GM21737 (cell line): ENCODE data around the gene NTM.

Experiments
- ATAC-seq: cut with Tn5 transposase; IDR thresholded peaks from one replicate; pipeline ENCODE4 v1.9.1; 2021; ENCODE audit warnings: mild to moderate bottlenecking, moderate library complexity; ENCODE audit not compliant: unreplicated experiment

The NTM gene

DNA sequence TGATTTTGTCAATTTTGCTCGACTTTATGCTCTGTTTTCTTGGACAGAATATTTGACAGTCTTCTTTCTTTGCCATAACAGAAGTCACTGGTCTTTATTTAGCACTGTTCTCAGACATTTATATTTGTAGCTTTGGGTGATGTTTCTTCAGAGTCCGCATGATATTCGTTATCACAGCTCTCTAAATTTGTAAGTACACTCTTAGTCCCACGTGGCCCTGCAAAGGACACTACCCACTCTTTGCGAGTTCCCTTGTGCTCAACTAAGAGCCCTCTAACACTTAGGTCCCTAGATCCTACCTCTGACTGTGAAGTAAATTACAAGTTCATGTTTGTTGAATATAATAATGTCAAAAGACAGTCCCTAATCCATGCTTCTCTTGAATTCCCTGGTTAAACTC, 651.9 kb downstream of the NTM start:
- ATAC-seq = no peak

DNA sequence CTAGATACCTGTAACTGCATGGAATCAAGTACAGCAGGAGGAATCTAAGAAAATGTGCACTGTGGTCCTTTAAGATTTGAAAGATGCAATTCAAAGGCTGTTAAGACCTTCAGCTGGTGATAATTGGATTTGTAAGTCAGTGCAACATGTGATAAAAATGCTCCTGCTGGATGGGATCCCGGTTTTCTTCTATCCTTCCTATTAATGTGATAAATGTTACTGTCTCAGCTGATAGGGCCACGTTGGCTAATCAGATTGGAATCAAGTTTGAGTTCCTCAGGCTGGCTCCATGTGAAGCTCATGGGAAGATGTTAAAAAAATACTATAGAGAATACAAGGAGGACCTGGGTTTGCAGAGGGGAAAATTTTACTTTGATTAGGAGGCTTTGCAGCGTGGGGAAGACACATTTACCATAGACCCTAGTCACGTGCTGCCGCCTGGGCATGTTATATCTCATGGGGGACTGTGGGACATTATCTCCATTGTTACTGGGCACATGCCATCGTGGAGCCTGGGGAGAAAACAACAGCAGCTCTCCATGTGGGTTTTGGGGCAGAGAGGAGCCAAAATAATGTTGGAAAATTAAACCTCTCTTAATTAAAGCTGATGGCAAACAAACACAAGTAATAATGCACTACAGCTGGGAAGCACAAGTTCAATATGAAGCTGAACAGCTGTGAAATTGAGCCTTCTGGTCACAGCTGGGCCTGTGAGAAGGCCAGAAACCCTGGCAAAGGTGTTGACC, 652.5 kb downstream of the NTM start:
- no peak for ATAC-seq

GRCh38 chr11:132024587-132025295, 654.3 kb downstream of the NTM start:
- no peak for ATAC-seq

GRCh38 chr11:132026746-132027145, 656.3 kb downstream of the NTM start:
- ATAC-seq = no peak

- no peak for ATAC-seq
These were observed 658.2 kb downstream of the NTM start for GRCh38 chr11:132028380-132029240.

DNA sequence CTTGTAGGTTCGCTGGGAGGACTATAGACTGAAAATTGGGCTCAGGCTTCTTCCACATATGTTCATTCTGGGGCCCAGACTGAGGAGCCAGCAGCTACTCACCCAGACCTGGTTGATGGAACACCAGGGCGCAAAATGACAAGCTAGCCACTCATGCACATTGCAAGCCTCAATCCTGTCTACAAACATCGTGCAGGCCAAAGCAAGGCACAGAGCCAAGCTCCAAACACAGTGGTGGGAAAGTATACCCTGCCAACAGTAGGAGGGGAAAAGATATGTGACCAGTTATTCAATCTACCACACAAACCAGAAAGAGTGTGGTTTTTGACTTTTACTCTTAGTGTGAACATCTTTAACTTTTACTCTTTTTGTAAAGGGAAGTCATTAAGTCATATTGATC, 660.5 kb downstream of the NTM start:
- ATAC-seq = no peak

GRCh38 chr11:132032555-132032954, 662.1 kb downstream of the NTM start:
- no peak for ATAC-seq

DNA sequence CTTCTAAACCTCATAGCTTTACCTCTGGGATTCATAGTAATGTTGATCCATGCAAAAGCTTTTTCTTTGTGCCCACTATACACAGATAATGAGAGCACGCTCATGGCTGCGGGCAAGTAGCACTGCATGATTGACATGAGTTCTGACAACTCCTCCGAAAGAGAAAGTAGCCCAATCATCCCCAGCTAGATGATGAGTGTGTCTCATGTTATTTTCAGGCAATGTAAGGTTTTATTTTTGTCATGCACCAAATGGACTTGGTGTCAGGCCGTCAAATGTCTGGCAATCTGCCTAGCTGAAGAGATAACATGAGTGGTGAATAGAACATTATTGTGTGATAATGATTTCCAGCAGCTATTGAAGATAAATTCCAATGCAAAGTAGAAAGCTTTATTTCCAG, 662.6 kb downstream of the NTM start:
- no peak for ATAC-seq

DNA sequence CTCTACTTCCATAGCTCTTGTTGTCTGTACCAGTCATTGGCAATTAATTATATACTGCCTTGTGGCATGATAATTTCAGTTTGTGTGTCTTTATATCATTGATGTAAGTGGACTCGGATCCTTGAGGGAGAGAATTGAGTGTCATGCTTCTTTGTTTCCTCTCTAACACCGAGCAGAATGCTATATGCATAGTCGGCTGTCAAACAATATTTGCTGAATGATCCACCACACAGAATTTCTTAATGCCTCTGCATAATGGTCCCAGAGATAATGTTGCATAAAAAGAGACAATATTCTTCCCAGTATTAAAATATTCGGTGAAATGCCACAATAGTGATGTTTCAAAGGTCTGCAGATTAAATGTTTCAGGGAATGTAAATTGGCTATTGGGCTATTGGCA, 664.8 kb downstream of the NTM start:
- no peak for ATAC-seq

- ATAC-seq = no peak
These were observed 665.4 kb downstream of the NTM start for GRCh38 chr11:132035766-132036165.

- ATAC-seq = no peak
These were observed 665.8 kb downstream of the NTM start for GRCh38 chr11:132036220-132036619.

GRCh38 chr11:132036746-132037466, 666.5 kb downstream of the NTM start:
- ATAC-seq = no peak

- ATAC-seq = no peak
These were observed 667.0 kb downstream of the NTM start for GRCh38 chr11:132037467-132037862.

- ATAC-seq = no peak
These were observed 667.5 kb downstream of the NTM start for GRCh38 chr11:132037956-132038355.

- ATAC-seq = no peak
These were observed 669.1 kb downstream of the NTM start for GRCh38 chr11:132039521-132039920.

DNA sequence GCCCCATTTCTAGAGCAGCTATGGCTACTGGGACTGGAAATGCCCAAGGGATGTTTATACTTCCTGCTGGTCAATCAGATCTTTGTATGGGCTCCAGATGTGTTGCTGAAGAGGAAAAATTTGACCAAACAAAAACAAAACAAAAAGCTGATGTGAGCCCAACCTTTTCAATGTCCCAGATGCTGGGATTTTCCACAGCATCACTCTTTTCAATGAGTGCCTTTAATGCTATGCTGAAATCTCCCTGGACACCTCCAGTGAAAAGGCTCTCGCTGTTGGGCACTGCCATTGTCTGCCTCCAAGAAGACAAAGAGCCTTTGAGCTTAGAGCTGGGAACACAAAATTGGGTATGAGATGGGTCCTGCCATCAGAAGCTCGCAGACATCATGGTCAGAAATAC, 671.9 kb downstream of the NTM start:
- no peak for ATAC-seq

DNA sequence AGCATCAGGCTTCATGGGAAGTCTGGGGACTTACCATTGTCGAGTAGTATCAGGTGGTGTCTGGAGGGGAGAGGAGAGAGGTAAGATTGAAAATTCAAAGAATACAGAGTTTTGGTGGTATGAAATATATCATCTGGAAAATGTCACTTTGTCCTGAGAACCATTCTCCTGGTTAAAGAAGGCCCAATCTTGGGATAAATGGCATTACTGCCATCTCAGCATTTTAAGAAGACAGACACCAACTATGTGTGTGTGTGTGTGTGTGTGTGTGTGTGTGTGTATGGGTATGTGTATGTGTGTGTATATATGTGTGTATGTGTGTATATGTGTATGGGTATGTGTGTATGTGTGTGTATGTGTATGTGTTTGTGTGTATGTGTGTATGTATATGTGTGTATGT, 673.3 kb downstream of the NTM start:
- ATAC-seq = no peak

- ATAC-seq = no peak
These were observed 674.7 kb downstream of the NTM start for GRCh38 chr11:132045107-132045506.

DNA sequence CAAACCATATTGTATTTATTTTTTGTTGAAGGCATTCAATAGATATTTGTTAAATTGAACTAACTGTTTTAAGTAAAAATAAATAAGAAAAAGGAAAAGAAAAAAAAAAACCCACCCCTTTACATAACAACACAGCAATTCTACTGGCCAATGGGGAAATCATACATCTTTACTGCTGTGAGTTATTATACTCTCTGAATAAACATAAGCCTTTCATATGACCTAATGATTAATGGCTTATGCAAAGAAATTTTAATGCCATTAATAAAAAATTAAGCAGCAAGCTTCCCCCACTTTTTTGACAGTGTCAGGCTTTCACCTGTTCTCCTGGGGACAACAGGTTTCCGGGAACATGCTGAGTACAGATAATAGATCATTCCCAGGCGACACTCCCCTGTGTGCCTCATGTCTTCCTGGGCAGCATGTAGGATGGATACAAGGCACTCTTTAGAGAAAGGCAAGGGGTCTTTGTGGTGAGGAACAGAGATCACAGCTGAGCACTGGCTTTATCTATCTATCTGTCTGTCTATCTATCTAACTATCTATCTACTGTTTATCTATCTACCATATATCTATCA, 676.0 kb downstream of the NTM start:
- ATAC-seq = no peak

DNA sequence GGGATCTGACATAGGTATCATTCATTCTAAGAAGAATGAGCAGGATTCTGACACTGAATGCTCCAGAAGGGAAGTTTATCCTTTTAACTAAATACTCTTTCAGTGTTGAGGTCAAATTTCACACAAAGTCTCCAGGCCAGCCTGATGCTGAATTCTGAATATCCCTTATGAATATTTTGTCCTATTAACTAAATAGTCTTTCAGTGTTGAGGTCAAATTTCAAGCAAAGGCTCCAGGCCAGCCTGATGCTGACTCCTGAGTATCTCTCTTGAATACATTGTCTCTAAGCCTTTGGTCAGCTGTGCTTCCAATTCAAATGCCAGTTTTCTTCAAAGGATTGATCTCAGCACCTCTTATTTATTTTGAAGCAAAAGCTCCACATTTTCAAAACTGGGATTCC, 676.8 kb downstream of the NTM start:
- ATAC-seq = no peak

DNA sequence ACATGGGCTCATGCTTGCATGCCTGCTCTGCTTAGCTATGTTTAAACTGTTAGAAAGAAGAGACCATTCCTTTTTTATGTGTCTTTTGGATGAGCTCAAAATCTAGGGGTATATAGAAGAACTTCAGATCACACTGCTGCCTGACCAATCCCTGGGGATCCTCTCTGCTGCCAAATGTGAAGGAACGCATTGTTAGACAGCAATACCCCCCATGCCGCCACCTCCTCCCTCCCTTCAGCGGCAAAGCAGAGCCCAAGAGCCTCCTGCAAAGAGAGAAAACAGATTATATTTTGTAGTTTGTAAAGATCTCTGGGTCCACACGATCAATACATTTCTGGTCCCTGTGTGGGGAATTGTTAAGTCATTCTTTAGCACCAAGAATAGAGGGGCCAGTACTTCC, 677.6 kb downstream of the NTM start:
- no peak for ATAC-seq
